HEK293 (cell line): ENCODE measurements around the gene TMEM200A.

ENCODE experiments used
- CTCF ChIA-PET: fragments of 350-600 bp; formaldehyde crosslinking; extraction: SDS; loops from one replicate; lab custom pipeline; 2021; ENCODE audit warnings: antibody characterized with exemption; lab: Yijun Ruan, JAX
- POLR2A ChIA-PET: fragments of 300-600 bp; formaldehyde crosslinking; extraction: SDS; loops from one replicate; lab custom pipeline; 2020; ENCODE audit warnings: antibody characterized with exemption, inconsistent platforms; lab: Yijun Ruan, JAX
- H3K27ac ChIP-seq: fragments of 200-500 bp; sonication (Bioruptor generic); 2 replicates; pipeline ENCODE4 v1.5.1; 2014; ENCODE audit warnings: low read depth, low read length, control low read depth, inconsistent platforms; ENCODE audit errors: extremely low read depth
- H3K36me3 ChIP-seq, 2 experiments: fragments of 200-500 bp in 1 of 2; sonication (Bioruptor generic) in 1 of 2; 1 replicate in 1 of 2; 2 replicates in 1 of 2; pipeline ENCODE4 v1.5.1; 2014 to 2017; ENCODE audit warnings: inconsistent platforms in 2 of 2, low read length in 2 of 2; ENCODE audit not compliant: control insufficient read depth in 2 of 2, insufficient read depth in 1 of 2
- H3K4me1 ChIP-seq: fragments of 200-500 bp; sonication (Bioruptor generic); 2 replicates; pipeline ENCODE4 v1.5.1; 2014; ENCODE audit warnings: mild to moderate bottlenecking, low read length, inconsistent platforms; ENCODE audit not compliant: control insufficient read depth, insufficient read depth
- H3K4me3 ChIP-seq: 2 replicates; pipeline ENCODE4 v1.5.1; 2011; ENCODE audit warnings: low read depth, mild to moderate bottlenecking, control low read depth, low read length, moderate library complexity
- H3K9me3 ChIP-seq: fragments of 200-500 bp; sonication (Bioruptor generic); 2 replicates; pipeline ENCODE4 v1.5.1; 2014; ENCODE audit warnings: low read depth, low read length, inconsistent platforms; ENCODE audit not compliant: control insufficient read depth, insufficient read depth
- BCL11A ChIP-seq: fragments of 450-650 bp; formaldehyde crosslinking; IDR thresholded peaks from 2 replicates; pipeline ENCODE4 v1.5.1; 2016; ENCODE audit warnings: low read depth, missing biosample characterization, missing genetic modification characterization
- EGR2 ChIP-seq: fragments of 450-650 bp; formaldehyde crosslinking; IDR thresholded peaks from 2 replicates; pipeline ENCODE4 v1.5.1; 2016; ENCODE audit warnings: low read depth, missing biosample characterization, missing genetic modification characterization
- GLI2 ChIP-seq: fragments of 450-650 bp; formaldehyde crosslinking; IDR thresholded peaks from 2 replicates; pipeline ENCODE4; 2017; ENCODE audit warnings: missing biosample characterization, missing genetic modification characterization, low read depth, borderline replicate concordance
- GLIS2 ChIP-seq: fragments of 450-650 bp; formaldehyde crosslinking; IDR thresholded peaks from 2 replicates; pipeline ENCODE4 v1.5.1; 2016; ENCODE audit warnings: missing biosample characterization, missing genetic modification characterization
- HOXC10 ChIP-seq: sonication (generic); formaldehyde crosslinking; IDR thresholded peaks from 2 replicates; pipeline ENCODE4 v1.8.1; 2023; ENCODE audit warnings: mild to moderate bottlenecking, missing genetic modification reagents
- KLF9 ChIP-seq: fragments of 450-650 bp; formaldehyde crosslinking; IDR thresholded peaks from 2 replicates; pipeline ENCODE4 v1.5.1; 2016; ENCODE audit warnings: missing biosample characterization, missing genetic modification characterization, low read depth
- OSR2 ChIP-seq: fragments of 450-650 bp; formaldehyde crosslinking; IDR thresholded peaks from 2 replicates; pipeline ENCODE4 v1.5.1; 2016; ENCODE audit warnings: missing biosample characterization, missing genetic modification characterization
- PATZ1 ChIP-seq: fragments of 450-650 bp; formaldehyde crosslinking; IDR thresholded peaks from 2 replicates; pipeline ENCODE4 v1.5.1; 2016; ENCODE audit warnings: missing biosample characterization, missing genetic modification characterization
- RBAK ChIP-seq: fragments of 450-650 bp; formaldehyde crosslinking; IDR thresholded peaks from 2 replicates; pipeline ENCODE4 v1.5.1; 2016; ENCODE audit warnings: missing biosample characterization, missing genetic modification characterization
- SCRT2 ChIP-seq: fragments of 450-650 bp; formaldehyde crosslinking; IDR thresholded peaks from 2 replicates; pipeline ENCODE4 v1.5.1; 2016; ENCODE audit warnings: missing biosample characterization, missing genetic modification characterization
- SP2 ChIP-seq: fragments of 450-650 bp; formaldehyde crosslinking; IDR thresholded peaks from 2 replicates; pipeline ENCODE4 v1.5.1; 2016; ENCODE audit warnings: missing biosample characterization, missing genetic modification characterization
- ZBTB17 ChIP-seq: fragments of 450-650 bp; formaldehyde crosslinking; IDR thresholded peaks from 2 replicates; pipeline ENCODE4 v1.5.1; 2016; ENCODE audit warnings: missing biosample characterization, missing genetic modification characterization
- ZNF112 ChIP-seq: fragments of 450-650 bp; formaldehyde crosslinking; IDR thresholded peaks from 2 replicates; pipeline ENCODE4 v1.5.0; 2017; ENCODE audit warnings: missing biosample characterization, missing genetic modification characterization
- ZNF155 ChIP-seq: fragments of 450-650 bp; formaldehyde crosslinking; IDR thresholded peaks from 2 replicates; pipeline ENCODE4 v1.5.1; 2016; ENCODE audit warnings: missing biosample characterization, missing genetic modification characterization
- ZNF175 ChIP-seq: fragments of 450-650 bp; formaldehyde crosslinking; IDR thresholded peaks from 2 replicates; pipeline ENCODE4 v1.5.1; 2016; ENCODE audit warnings: missing biosample characterization, missing genetic modification characterization
- ZNF280C ChIP-seq: fragments of 450-650 bp; formaldehyde crosslinking; IDR thresholded peaks from 2 replicates; pipeline ENCODE4 v1.5.1; 2016; ENCODE audit warnings: missing biosample characterization, missing genetic modification characterization
- ZNF341 ChIP-seq: fragments of 450-650 bp; formaldehyde crosslinking; IDR thresholded peaks from 2 replicates; pipeline ENCODE4; 2016; ENCODE audit warnings: low read depth, missing biosample characterization, missing genetic modification characterization
- ZNF366 ChIP-seq: fragments of 450-650 bp; formaldehyde crosslinking; conservative IDR thresholded peaks from 2 replicates; pipeline ENCODE4 v1.5.1; 2016; ENCODE audit warnings: missing biosample characterization, missing genetic modification characterization
- ZNF544 ChIP-seq: fragments of 450-650 bp; formaldehyde crosslinking; IDR thresholded peaks from 2 replicates; pipeline ENCODE4 v1.5.0; 2017; ENCODE audit warnings: missing biosample characterization, missing genetic modification characterization
- ZNF561 ChIP-seq: fragments of 450-650 bp; IDR thresholded peaks from 2 replicates; pipeline ENCODE4 v1.5.1; 2018; ENCODE audit warnings: missing biosample characterization, missing genetic modification characterization, borderline replicate concordance
- ZNF585B ChIP-seq: fragments of 450-650 bp; formaldehyde crosslinking; IDR thresholded peaks from 2 replicates; pipeline ENCODE4 v1.5.1; 2016; ENCODE audit warnings: missing biosample characterization, missing genetic modification characterization
- ZNF600 ChIP-seq: fragments of 450-650 bp; formaldehyde crosslinking; IDR thresholded peaks from 2 replicates; pipeline ENCODE4 v1.5.1; 2016; ENCODE audit warnings: missing biosample characterization, missing genetic modification characterization
- ZNF624 ChIP-seq: fragments of 450-650 bp; formaldehyde crosslinking; IDR thresholded peaks from 2 replicates; pipeline ENCODE4 v1.5.1; 2017; ENCODE audit warnings: missing biosample characterization, missing genetic modification characterization
- ZNF701 ChIP-seq: fragments of 450-650 bp; formaldehyde crosslinking; IDR thresholded peaks from 2 replicates; pipeline ENCODE4 v1.5.1; 2016; ENCODE audit warnings: missing biosample characterization, missing genetic modification characterization
- ZNF76 ChIP-seq: fragments of 450-650 bp; formaldehyde crosslinking; IDR thresholded peaks from 2 replicates; pipeline ENCODE4; 2016; ENCODE audit warnings: low read depth, missing biosample characterization, missing genetic modification characterization, borderline replicate concordance
- ZNF776 ChIP-seq: fragments of 450-650 bp; formaldehyde crosslinking; IDR thresholded peaks from 2 replicates; pipeline ENCODE4 v1.5.0; 2017; ENCODE audit warnings: missing biosample characterization, missing genetic modification characterization, borderline replicate concordance
- ZNF785 ChIP-seq: fragments of 450-650 bp; formaldehyde crosslinking; IDR thresholded peaks from 2 replicates; pipeline ENCODE4 v1.5.1; 2016; ENCODE audit warnings: missing biosample characterization, missing genetic modification characterization
- ZNF792 ChIP-seq: fragments of 450-650 bp; formaldehyde crosslinking; IDR thresholded peaks from 2 replicates; pipeline ENCODE4 v1.5.1; 2016; ENCODE audit warnings: missing biosample characterization, missing genetic modification characterization
- ZNF843 ChIP-seq: fragments of 450-650 bp; formaldehyde crosslinking; IDR thresholded peaks from 2 replicates; pipeline ENCODE4 v1.5.1; 2016; ENCODE audit warnings: missing biosample characterization, missing genetic modification characterization
- ZSCAN30 ChIP-seq: fragments of 450-650 bp; IDR thresholded peaks from 2 replicates; pipeline ENCODE4 v1.5.1; 2018; ENCODE audit warnings: missing biosample characterization, mild to moderate bottlenecking, missing genetic modification characterization, moderate library complexity
- ZSCAN5A ChIP-seq: fragments of 450-650 bp; formaldehyde crosslinking; IDR thresholded peaks from 2 replicates; pipeline ENCODE4 v1.5.1; 2016; ENCODE audit warnings: missing biosample characterization, missing genetic modification characterization

TMEM200A gene

GRCh38 chr6:130377371-130377770, 11.6 kb downstream of the TMEM200A start:
- no peak overlapping the region for H3K27ac ChIP-seq
- no peaks in the 10 kb centered on the region for H3K36me3 ChIP-seq
- POLR2A ChIA-PET: no interaction called here
- CTCF ChIA-PET: no interaction called here
- TF ChIP-seq ZNF843 (tag by site-specific recombination) (no peak), ZNF785 (no peak), OSR2 (tag by site-specific recombination) (no peak), EGR2 (tag by site-specific recombination) (no peak), ZNF561 (tag by site-specific recombination) (no peak), GLI2 (tag by site-specific recombination) (no peak), ZBTB17 (no peak), ZNF155 (tag by site-specific recombination) (no peak), ZNF341 (tag by site-specific recombination) (no peak), ZNF280C (tag by site-specific recombination) (no peak), BCL11A (tag by site-specific recombination) (no peak), ZNF701 (tag by site-specific recombination) (no peak), RBAK (no peak), SP2 (tag by site-specific recombination) (no peak), ZNF112 (tag by site-specific recombination) (no peak), ZNF792 (tag by site-specific recombination) (no peak), ZNF175 (tag by site-specific recombination) (no peak), GLIS2 (tag by site-specific recombination) (no peak)
- H3K9me3 ChIP-seq: no peaks in the 10 kb centered on the region
- no peak overlapping the region for H3K4me3 ChIP-seq
- no peaks in the 10 kb centered on the region for H3K4me1 ChIP-seq

- Histone ChIP-seq H3K36me3 (no peaks in the 10 kb centered on the region), H3K9me3 (no peaks in the 10 kb centered on the region), H3K4me3 (no peak overlapping the region), H3K4me1 (no peaks in the 10 kb centered on the region), H3K27ac (no peak overlapping the region)
- ChIA-PET POLR2A (no interaction called here), CTCF (no interaction called here)
- TF ChIP-seq ZNF544: no peak
- TF ChIP-seq ZNF366 (tag by site-specific recombination): no peak
- no peak for TF ChIP-seq KLF9 (tag by site-specific recombination)
- TF ChIP-seq ZNF624 (tag by site-specific recombination): no peak
- no peak for TF ChIP-seq PATZ1 (tag by site-specific recombination)
- TF ChIP-seq ZNF585B (tag by site-specific recombination): no peak
- no peak for TF ChIP-seq ZNF175 (tag by site-specific recombination)
- TF ChIP-seq ZNF600 (tag by site-specific recombination): no peak
- no peak for TF ChIP-seq ZNF776 (tag by site-specific recombination)
- TF ChIP-seq SCRT2 (tag by site-specific recombination): no peak
- no peak for TF ChIP-seq ZSCAN30 (tag by site-specific recombination)
- no peak for TF ChIP-seq HOXC10 (CRISPR knock-in tag)
- no peak for TF ChIP-seq ZSCAN5A
- no peak for TF ChIP-seq ZNF76 (tag by site-specific recombination)
- no peak for TF ChIP-seq ZNF561 (tag by site-specific recombination)
Observed at GRCh38 chr6:130377915-130378314, 12.1 kb downstream of the TMEM200A start.
